ENCODE measurements around the gene KCNC4.

Gene KCNC4

DNA sequence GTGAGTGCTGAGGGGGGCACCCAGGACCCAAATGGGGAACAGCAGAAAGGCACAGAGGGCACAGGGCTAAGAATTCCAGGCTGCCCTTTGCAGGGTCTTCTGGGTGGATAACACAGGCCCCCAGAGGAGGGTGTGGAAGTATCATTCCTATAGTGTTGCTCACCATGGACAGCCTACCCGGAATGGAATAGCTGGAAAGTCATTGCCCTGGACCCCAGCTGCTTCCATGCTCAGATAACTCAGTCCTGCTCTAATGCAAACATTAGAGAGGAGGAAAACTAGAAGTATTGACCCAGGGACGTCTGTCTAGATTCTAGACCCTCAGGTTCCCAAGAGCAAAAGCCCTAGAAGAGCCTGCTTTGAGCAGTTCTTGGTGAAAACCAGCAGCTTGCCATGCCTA is 35.2 kb upstream of the KCNC4 start:
- no peak overlapping the region for H3K4me3 ChIP-seq (ENCODE audit: low read depth, low read length)
- TF ChIP-seq, protein P1, sequence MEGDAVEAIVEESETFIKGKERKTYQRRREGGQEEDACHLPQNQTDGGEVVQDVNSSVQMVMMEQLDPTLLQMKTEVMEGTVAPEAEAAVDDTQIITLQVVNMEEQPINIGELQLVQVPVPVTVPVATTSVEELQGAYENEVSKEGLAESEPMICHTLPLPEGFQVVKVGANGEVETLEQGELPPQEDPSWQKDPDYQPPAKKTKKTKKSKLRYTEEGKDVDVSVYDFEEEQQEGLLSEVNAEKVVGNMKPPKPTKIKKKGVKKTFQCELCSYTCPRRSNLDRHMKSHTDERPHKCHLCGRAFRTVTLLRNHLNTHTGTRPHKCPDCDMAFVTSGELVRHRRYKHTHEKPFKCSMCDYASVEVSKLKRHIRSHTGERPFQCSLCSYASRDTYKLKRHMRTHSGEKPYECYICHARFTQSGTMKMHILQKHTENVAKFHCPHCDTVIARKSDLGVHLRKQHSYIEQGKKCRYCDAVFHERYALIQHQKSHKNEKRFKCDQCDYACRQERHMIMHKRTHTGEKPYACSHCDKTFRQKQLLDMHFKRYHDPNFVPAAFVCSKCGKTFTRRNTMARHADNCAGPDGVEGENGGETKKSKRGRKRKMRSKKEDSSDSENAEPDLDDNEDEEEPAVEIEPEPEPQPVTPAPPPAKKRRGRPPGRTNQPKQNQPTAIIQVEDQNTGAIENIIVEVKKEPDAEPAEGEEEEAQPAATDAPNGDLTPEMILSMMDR (IDR thresholded peaks at IDR 0.05; ENCODE audit: low read depth, low read length, missing control alignments), result no peak
- in situ Hi-C loops (cut with HindIII; ENCODE audit: low sequenced_read_pairs), result no loop called here
- DNase-seq (ENCODE audit: low read depth), result no peak

DNA sequence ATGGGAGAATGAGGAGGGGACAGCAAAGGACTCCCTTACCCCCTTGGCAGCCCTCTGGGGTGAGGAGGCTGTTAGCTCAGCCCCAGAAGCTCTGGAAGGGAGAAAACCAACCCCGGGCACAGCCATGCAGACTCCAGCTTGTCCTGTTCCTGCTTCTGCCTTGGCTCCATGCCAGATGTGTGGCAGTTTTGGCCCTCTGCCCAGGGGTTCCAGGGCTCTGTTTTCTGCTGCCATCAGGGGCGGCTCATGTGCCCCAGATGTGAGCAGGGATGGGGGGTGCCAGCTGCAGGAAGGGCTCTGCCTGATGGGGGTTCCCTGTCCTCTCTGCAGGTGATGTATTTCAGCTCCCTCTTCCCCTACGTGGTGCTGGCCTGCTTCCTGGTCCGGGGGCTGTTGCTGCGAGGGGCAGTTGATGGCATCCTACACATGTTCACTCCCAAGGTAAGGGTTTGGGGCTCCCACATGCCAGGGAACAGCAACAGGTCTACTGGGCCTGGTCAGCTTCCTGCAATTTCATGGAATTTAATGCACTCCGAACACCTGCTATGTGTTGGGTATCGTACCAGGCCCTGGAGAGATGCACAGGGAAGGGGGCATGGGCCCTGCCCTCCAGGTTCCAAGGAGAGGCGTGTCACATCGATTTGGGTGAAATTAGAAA is 33.7 kb upstream of the KCNC4 start:
- in situ Hi-C loops (cut with HindIII; ENCODE audit: low sequenced_read_pairs), result no loop called here
- TF ChIP-seq, protein P1 (IDR thresholded peaks at IDR 0.05; ENCODE audit: low read depth, low read length, missing control alignments), result no peak
- DNase-seq (ENCODE audit: low read depth), result no peak
- no peak overlapping the region for H3K4me3 ChIP-seq (ENCODE audit: low read depth, low read length)

DNA sequence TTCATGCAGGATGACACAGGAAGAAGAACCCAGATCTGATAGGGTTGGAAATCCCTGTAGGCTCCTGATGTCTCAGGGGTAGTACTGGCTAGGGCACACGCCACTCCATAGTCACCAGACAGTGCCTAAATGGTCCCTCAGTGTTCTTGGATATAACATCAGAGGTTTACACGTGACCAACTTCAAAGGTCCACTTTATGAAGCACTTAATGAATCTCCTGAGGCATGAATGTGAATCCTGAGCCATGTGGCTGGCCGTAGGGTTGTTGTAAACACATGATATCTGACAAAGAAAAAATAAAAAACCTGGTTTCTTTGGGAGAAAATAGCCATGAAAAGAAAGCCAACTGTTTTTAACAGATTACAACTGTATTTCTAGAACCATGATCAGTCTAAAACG is 32.3 kb upstream of the KCNC4 start:
- TF ChIP-seq, protein P1 (IDR thresholded peaks at IDR 0.05; ENCODE audit: low read depth, low read length, missing control alignments), result no peak
- no peak for DNase-seq (ENCODE audit: low read depth)
- in situ Hi-C loops (cut with HindIII; ENCODE audit: low sequenced_read_pairs), result no loop called here

DNA sequence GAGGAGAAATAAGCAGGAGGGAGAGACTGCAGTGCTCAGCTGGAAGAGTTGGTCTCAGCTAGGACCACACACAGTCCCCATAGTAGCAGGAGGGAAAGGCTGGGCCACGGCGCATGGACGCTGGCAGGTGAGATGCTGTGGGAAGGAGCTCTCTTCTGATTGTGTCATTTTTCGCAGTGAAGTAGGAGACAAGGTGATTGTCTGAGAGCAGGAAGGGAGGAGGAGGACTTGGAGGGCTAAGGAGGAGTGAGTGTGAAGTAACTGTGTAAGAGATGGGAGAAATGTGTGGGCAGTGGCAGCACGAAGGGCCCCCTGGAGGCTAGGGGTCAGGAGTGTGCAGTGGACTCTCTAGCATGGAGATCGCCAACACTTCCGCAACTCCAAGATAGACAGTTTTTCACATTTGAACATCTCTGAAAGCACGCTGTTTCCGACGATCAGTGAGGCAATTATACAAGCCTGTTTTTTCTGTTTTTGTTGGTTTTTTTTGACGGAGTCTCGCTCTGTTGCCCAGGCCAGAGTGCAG is 26.4 kb upstream of the KCNC4 start:
- DNase-seq (ENCODE audit: low read depth), result no peak
- TF ChIP-seq, protein P1 (IDR thresholded peaks at IDR 0.05; ENCODE audit: low read depth, low read length, missing control alignments), result no peak
- in situ Hi-C loops (cut with HindIII; ENCODE audit: low sequenced_read_pairs), result no loop called here
- no peak overlapping the region for H3K4me3 ChIP-seq (ENCODE audit: low read depth, low read length)

More for the DNA sequence above, 32.3 kb upstream of the KCNC4 start:
- no peak overlapping the region for H3K4me3 ChIP-seq (ENCODE audit: low read depth, low read length)

DNA sequence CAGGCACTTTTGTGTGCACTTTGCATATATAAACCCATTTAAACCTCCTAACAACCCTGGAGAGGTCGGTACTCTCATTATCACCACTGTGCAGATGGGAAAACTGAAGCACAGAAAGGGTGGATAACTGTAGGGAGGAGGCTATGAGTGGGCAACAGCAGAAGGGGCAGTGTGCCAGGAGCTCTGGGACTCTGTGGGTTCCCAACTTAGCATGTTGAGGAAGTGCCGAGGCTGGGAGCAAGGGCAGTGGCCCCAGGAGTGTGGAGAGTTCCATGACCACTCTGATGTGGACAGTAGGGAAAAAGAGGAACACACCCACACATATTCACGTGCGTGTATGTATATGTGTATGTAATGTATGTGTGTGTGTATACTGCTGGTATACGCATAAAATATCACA is 25.7 kb upstream of the KCNC4 start:
- H3K4me3 ChIP-seq (ENCODE audit: low read depth, low read length), result no peak overlapping the region
- in situ Hi-C loops (cut with HindIII; ENCODE audit: low sequenced_read_pairs), result no loop called here
- TF ChIP-seq, protein P1 (IDR thresholded peaks at IDR 0.05; ENCODE audit: low read depth, low read length, missing control alignments), result no peak
- no peak for DNase-seq (ENCODE audit: low read depth)

DNA sequence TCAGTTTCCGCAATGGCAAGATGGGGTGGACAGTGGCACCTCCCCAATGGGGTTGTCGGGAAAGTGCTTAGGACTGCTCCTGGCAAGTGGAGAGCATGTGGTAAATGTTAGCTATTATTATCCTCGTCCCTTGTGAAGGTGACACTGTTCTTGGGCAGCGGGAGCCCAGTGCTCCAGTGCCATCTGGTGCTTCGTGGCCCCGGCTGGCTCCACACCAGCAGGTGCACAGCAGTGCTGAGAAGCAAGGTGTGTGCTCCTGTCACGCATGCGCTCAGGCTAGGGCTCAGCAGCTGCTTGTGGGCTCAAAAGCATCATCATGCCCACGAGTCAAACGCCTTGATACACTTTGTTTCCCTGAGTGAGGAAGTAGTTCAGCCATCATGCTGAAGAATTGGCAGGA is 24.9 kb upstream of the KCNC4 start:
- TF ChIP-seq, protein P1 (IDR thresholded peaks at IDR 0.05; ENCODE audit: low read depth, low read length, missing control alignments), result no peak
- DNase-seq (ENCODE audit: low read depth), result no peak
- in situ Hi-C loops (cut with HindIII; ENCODE audit: low sequenced_read_pairs), result no loop called here
- H3K4me3 ChIP-seq (ENCODE audit: low read depth, low read length), result no peak overlapping the region
